ENCODE data around the gene DRD2.

- no peak for TF ChIP-seq CTCF (CRISPR knock-in tag; IDR thresholded peaks at IDR 0.05)
- no peak for TF ChIP-seq KDM5A (IDR thresholded peaks at IDR 0.05; ENCODE audit: borderline replicate concordance, low read length)
- TF ChIP-seq SP1 (IDR thresholded peaks at IDR 0.05) = no peak
- TF ChIP-seq SP1 (CRISPR knock-in tag; IDR thresholded peaks at IDR 0.05) = no peak
- no peak for TF ChIP-seq FOXA3 (CRISPR knock-in tag; IDR thresholded peaks at IDR 0.05)
- no peak for TF ChIP-seq PATZ1 (CRISPR knock-in tag; IDR thresholded peaks at IDR 0.05)
- no peak for TF ChIP-seq ZNF784 (CRISPR knock-in tag; IDR thresholded peaks at IDR 0.05; ENCODE audit: borderline replicate concordance)
- TF ChIP-seq ZNF670 (CRISPR knock-in tag; IDR thresholded peaks at IDR 0.05; ENCODE audit: borderline replicate concordance) = no peak
- TF ChIP-seq HDAC6 (IDR thresholded peaks at IDR 0.05; ENCODE audit: low read depth, low read length) = no peak
- TF ChIP-seq EZH2 (conservative IDR thresholded peaks at IDR 0.05; ENCODE audit: low read depth, low read length) = no peak
- TF ChIP-seq JUND (CRISPR knock-in tag; IDR thresholded peaks at IDR 0.05) = no peak
These were observed 39.8 kb downstream of the DRD2 start for GRCh38 chr11:113435190-113435968.
